Body of pancreas (tissue), 4 donors: ENCODE measurements around the gene USF2. TPM values are rescaled to one million over a fixed set of nuclear protein-coding genes. Genes with fewer than 3 reads are reported as not detected.

Experiments
- ATAC-seq: fragments of 150-250 bp; one replicate; pipeline ENCODE4 v1.9.1; 2016
- DNase-seq, 4 donors: peaks; one replicate each; pipeline ENCODE4 v3.0.0-alpha.2; 2019
- H3K27ac ChIP-seq, 4 donors: fragments of 200-600 bp; sonication (generic); 1 replicate in 3 of 4; 2 replicates in 1 of 4; pipeline versions ENCODE4 v1.5.1 to v1.6.1; 2016 to 2019; ENCODE audit warnings: mild to moderate bottlenecking in 1 of 4, mixed read lengths in 1 of 4, moderate library complexity in 1 of 4
- H3K27me3 ChIP-seq, 2 donors: fragments of 200-600 bp; sonication (generic); one replicate each; pipeline ENCODE4 v1.6.0; 2016; ENCODE audit warnings: mild to moderate bottlenecking in 1 of 2
- H3K36me3 ChIP-seq, 2 donors: fragments of 200-600 bp; sonication (generic); replicated peaks in 1 of 2; 2 replicates each; pipeline ENCODE4 v1.5.1; 2016; ENCODE audit warnings: low read depth in 2 of 2; ENCODE audit not compliant: insufficient read depth in 1 of 2
- H3K4me1 ChIP-seq: fragments of 200-600 bp; sonication (generic); one replicate; pipeline ENCODE4 v1.6.0; 2016
- H3K4me3 ChIP-seq, 2 donors: fragments of 200-600 bp; sonication (generic); 1 replicate in 1 of 2; 2 replicates in 1 of 2; pipeline ENCODE4 v1.5.1; 2016 to 2019
- H3K9me3 ChIP-seq, 3 donors: fragments of 200-600 bp; sonication (generic); 1 replicate in 2 of 3; 2 replicates in 1 of 3; pipeline ENCODE4 v1.5.1; 2016
- POLR2A ChIP-seq, 3 donors: fragments of 450-650 bp; IDR thresholded peaks; one replicate each; pipeline ENCODE4 v1.6.1; 2016; ENCODE audit warnings: antibody characterized with exemption in 3 of 3, mild to moderate bottlenecking in 2 of 3
- WGBS, 2 donors: methylation state at CpG; one replicate each; pipeline ENCODE4 v1.1.5; 2017; 5-methylcytosine and 5-hydroxymethylcytosine counted together
- intact Hi-C: fragments of 100-400 bp; cut with DNase I; formaldehyde crosslinking; loops from one replicate; pipeline ENCODE4 v1.15.1; 2023
- total RNA-seq, 2 donors: library from RNA; depleted of rRNA; stranded (reverse); fragments of >200 nt; gene quantifications; one replicate each; pipeline ENCODE4 v1.1.0, GENCODE V29; 2016
- TF ChIP-seq, protein P1 (sequence below), 7 experiments: fragments of 450-650 bp in 4 of 7; fragments of 200-600 bp in 3 of 7; sonication (generic) in 3 of 7; IDR thresholded peaks; one replicate each; pipeline ENCODE4 v1.5.1; 2016 to 2019; ENCODE audit warnings: antibody characterized with exemption in 7 of 7

The USF2 gene
- total RNA-seq, 2 donors from 2014 or later: 76.8 to 91.3 TPM

DNA sequence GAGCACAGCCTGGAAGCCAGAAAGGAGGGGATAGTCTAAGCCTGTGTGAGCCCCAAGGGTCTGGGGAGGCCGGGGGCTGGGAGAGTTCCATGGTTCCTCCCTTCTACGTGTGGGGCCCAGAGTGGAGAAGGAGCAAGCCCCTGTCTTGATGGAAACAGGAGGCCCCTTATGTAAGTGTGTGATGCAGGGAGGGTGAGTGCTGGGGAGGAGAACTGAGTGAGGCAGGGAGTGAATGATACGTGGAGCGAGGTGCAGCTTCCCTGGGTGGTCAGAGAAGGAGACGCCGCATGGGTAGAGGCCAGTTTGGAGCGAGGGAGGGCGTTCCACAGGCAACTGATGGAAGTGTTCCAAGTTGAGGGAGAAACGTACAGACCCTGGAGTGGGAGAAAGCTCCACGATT, 39.2 kb downstream of the USF2 start:
- ATAC-seq (no peak), DNase-seq (no peak)
- H3K27me3 ChIP-seq: no peaks in the 10 kb centered on the region
- no peaks in the 10 kb centered on the region for H3K9me3 ChIP-seq
- peaks cover 15% of the 10 kb centered on the region for H3K4me1 ChIP-seq
- no peak overlapping the region for H3K4me3 ChIP-seq
- TF ChIP-seq, protein P1, sequence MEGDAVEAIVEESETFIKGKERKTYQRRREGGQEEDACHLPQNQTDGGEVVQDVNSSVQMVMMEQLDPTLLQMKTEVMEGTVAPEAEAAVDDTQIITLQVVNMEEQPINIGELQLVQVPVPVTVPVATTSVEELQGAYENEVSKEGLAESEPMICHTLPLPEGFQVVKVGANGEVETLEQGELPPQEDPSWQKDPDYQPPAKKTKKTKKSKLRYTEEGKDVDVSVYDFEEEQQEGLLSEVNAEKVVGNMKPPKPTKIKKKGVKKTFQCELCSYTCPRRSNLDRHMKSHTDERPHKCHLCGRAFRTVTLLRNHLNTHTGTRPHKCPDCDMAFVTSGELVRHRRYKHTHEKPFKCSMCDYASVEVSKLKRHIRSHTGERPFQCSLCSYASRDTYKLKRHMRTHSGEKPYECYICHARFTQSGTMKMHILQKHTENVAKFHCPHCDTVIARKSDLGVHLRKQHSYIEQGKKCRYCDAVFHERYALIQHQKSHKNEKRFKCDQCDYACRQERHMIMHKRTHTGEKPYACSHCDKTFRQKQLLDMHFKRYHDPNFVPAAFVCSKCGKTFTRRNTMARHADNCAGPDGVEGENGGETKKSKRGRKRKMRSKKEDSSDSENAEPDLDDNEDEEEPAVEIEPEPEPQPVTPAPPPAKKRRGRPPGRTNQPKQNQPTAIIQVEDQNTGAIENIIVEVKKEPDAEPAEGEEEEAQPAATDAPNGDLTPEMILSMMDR (IDR thresholded peaks at IDR 0.05): no peak
- no peak for TF ChIP-seq POLR2A (IDR thresholded peaks at IDR 0.05)
- no peak overlapping the region for H3K27ac ChIP-seq
- no peaks in the 10 kb centered on the region for H3K36me3 ChIP-seq
- intact Hi-C loops: no loop called here
- WGBS, 2 donors: 81 to 89% methylated on average over 10 of the region's 10 CpGs

DNA sequence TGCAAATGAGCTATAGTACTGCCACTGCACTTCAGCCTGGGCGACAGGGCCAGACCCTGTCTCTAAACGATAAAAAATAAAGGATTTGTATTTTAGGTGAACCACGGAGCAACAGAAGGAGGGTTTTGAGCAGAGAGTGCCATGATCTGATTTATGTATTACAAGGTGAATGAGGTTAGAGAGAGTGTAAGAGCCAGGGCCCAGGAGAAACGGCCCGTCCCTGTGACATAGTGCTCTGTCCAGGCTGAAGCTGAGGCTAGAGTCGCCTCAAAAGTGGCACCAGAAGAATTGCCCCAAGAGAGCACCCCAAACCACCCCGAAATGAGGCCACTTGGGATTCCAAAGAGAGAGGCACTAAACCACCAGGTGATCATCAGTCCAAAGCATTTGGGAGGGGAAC, 40.1 kb downstream of the USF2 start:
- intact Hi-C loops: no loop called here
- H3K27ac ChIP-seq: peak overlapping the region in 3 of 4 donors; percentile 27 to 51 (median 47)

DNA sequence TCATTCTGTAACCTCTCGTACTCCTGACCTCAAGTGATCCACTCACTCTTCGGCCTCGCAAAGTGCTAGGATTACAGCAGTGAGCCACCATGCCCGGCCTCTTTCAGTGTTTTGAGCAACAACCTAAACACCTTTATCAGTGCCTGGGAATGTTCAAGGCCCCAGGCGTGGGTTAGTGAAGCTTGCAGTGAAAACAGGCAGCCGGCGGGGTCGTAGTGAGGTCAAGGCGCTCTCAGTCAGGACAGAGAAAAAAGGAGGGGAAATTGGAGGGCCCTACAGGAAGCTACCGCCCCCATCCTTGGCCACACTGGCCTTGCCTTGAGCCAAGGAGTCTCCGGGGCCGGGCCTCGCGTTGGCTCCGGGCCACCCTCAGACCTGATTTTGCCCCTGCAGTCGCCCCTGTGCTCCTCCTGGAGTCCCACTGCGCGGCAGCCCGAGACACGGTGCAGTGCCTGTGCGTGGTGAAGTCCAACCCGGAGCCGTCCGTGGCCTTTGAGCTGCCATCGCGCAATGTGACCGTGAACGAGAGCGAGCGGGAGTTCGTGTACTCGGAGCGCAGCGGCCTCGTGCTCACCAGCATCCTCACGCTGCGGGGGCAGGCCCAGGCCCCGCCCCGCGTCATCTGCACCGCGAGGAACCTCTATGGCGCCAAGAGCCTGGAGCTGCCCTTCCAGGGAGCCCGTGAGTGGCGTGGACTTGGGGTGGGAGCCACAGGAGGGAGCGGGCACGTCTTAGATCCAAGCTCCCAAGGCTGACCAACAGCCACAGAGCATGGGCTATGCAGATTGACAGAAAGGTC, 40.9 kb downstream of the USF2 start:
- H3K27ac ChIP-seq: peak overlapping the region in 3 of 4 donors; percentile 27 to 51 (median 47)
- peaks cover 15% of the 10 kb centered on the region for H3K4me1 ChIP-seq
- H3K9me3 ChIP-seq: no peaks in the 10 kb centered on the region
- peak; percentile 87 for ATAC-seq
- H3K4me3 ChIP-seq: no peak overlapping the region
- WGBS, 2 donors: 55 to 62% methylated on average over 28 to 47 of the region's 47 CpGs
- intact Hi-C loops: no loop called here
- DNase-seq: peak; percentile 67 to 88 (median 80)
- no peaks in the 10 kb centered on the region for H3K27me3 ChIP-seq
- no peaks in the 10 kb centered on the region for H3K36me3 ChIP-seq
- TF ChIP-seq POLR2A (IDR thresholded peaks at IDR 0.05): no peak
- TF ChIP-seq, protein P1 (IDR thresholded peaks at IDR 0.05): no peak

More for the DNA sequence above, 40.1 kb downstream of the USF2 start:
- H3K4me1 ChIP-seq: peaks cover 15% of the 10 kb centered on the region
- no peaks in the 10 kb centered on the region for H3K36me3 ChIP-seq
- H3K9me3 ChIP-seq: no peaks in the 10 kb centered on the region
- no peak for TF ChIP-seq POLR2A (IDR thresholded peaks at IDR 0.05)
- TF ChIP-seq, protein P1 (IDR thresholded peaks at IDR 0.05): no peak
- no peak for DNase-seq
- peak; percentile 3 for ATAC-seq
- H3K4me3 ChIP-seq: no peak overlapping the region
- 85% methylated on average over 7 of the region's 7 CpGs for WGBS, 2 donors
- no peaks in the 10 kb centered on the region for H3K27me3 ChIP-seq

GRCh38 chr19:35310331-35310730, 41.6 kb downstream of the USF2 start:
- Histone ChIP-seq H3K27me3 (no peaks in the 10 kb centered on the region), H3K36me3 (no peaks in the 10 kb centered on the region), H3K4me3 (no peak overlapping the region), H3K27ac (no peak overlapping the region), H3K4me1 (peaks cover 15% of the 10 kb centered on the region), H3K9me3 (no peaks in the 10 kb centered on the region)
- 80 to 86% methylated on average over 1 to 11 of the region's 12 CpGs for WGBS, 2 donors
- TF ChIP-seq, protein P1 (IDR thresholded peaks at IDR 0.05): no peak
- TF ChIP-seq POLR2A (IDR thresholded peaks at IDR 0.05): no peak
- intact Hi-C loops: no loop called here
- DNase-seq (no peak), ATAC-seq (no peak)
